H1 (cell line): ENCODE measurements around the gene TTLL5. TPM values are rescaled to one million over a fixed set of nuclear protein-coding genes. Genes with fewer than 3 reads are reported as not detected.

Source experiments
- CBX5 ChIP-seq: fragments of 300-800, 300-1000 bp; sonication (generic); IDR thresholded peaks from 2 replicates; pipeline ENCODE4 v1.7.1; 2016; ENCODE audit warnings: antibody characterized with exemption, low read length, low read depth
- HDAC6 ChIP-seq: IDR thresholded peaks from one replicate; pipeline ENCODE4 v1.7.1; 2012; ENCODE audit warnings: low read depth, mild to moderate bottlenecking, inconsistent platforms, low read length, moderate library complexity
- KDM4A ChIP-seq: IDR thresholded peaks from one replicate; pipeline ENCODE4 v1.7.1; 2012; ENCODE audit warnings: low read depth, mild to moderate bottlenecking, moderate library complexity, low read length, inconsistent platforms; ENCODE audit not compliant: severe bottlenecking
- NANOG ChIP-seq: IDR thresholded peaks from 2 replicates; pipeline ENCODE4 v1.6.1; 2011; ENCODE audit warnings: low read length, low read depth, mild to moderate bottlenecking, inconsistent platforms; ENCODE audit not compliant: insufficient read depth, poor library complexity, severe bottlenecking
- POU5F1 ChIP-seq: IDR thresholded peaks from 2 replicates; pipeline ENCODE4 v1.6.1; 2011; ENCODE audit warnings: low read depth, mild to moderate bottlenecking, low read length, moderate library complexity
- RFX5 ChIP-seq: IDR thresholded peaks from 2 replicates; pipeline ENCODE4 v1.6.1; 2011; ENCODE audit warnings: low read depth, low read length, improper control_type of control experiment, borderline replicate concordance
- SIX5 ChIP-seq: IDR thresholded peaks from 2 replicates; pipeline ENCODE4 v1.6.1; 2011; ENCODE audit warnings: mild to moderate bottlenecking, low read depth, low read length
- TAF7 ChIP-seq: optimal IDR thresholded peaks from 2 replicates; pipeline ENCODE3; 2011; ENCODE audit warnings: low read depth, mild to moderate bottlenecking, inconsistent platforms, low read length, moderate library complexity, borderline replicate concordance
- polyA plus RNA-seq, 7 experiments: library from polyadenylated mRNA; depleted of rRNA in 3 of 7; stranded (reverse) in 5 of 7; unstranded in 2 of 7; fragments of >200 nt in 5 of 7; fragments of 200-250 nt in 2 of 7; gene quantifications; 1 replicate in 5 of 7; 2 replicates in 1 of 7; 4 replicates in 1 of 7; pipeline versions ENCODE4 v1.2.1 to v1.2.3, GENCODE V29; 2011 to 2013; ENCODE audit warnings: missing spikeins in 2 of 7, mixed read lengths in 2 of 7
- total RNA-seq: library from RNA; stranded (reverse); fragmentation: NEBNext Ultra II Directional; extraction: Animal tissue kit (Norgen Biotek cat#: 25700); gene quantifications from 2 replicates; pipeline ENCODE4 v1.2.1, GENCODE V29; 2021

The TTLL5 gene
- total and polyA plus RNA-seq, 2 of the 8 experiments (the other 6 are each of a cell fraction or from before 2014, with no cell fraction given) = 16.1 to 45.9 TPM

GRCh38 chr14:75939200-75939599 lies 278.2 kb downstream of the TTLL5 start (continued):
- TF ChIP-seq HDAC6 (no peak), KDM4A (no peak), RFX5 (no peak), NANOG (no peak), CBX5 (no peak), POU5F1 (no peak), SIX5 (no peak), TAF7 (no peak)
